ENCODE results near the gene DTX4.

DTX4 gene

GRCh38 chr11:59179121-59179520 is 7.2 kb downstream of the DTX4 start:
- Histone ChIP-seq H3K9me3 (ENCODE audit: insufficient read depth, low read length) (peaks cover 18% of the 10 kb centered on the region; the same call in 1 of the 2 replicates), H3K9me2 (replicated peaks; ENCODE audit: insufficient read depth, low read length) (no peaks in the 10 kb centered on the region), H3K27ac (ENCODE audit: low read depth, low read length) (no peak overlapping the region), H3K36me3 (ENCODE audit: low read length) (peaks cover 3% of the 10 kb centered on the region; the same call in 1 of the 2 replicates), H3K79me2 (ENCODE audit: insufficient read depth, low read length) (no peaks in the 10 kb centered on the region), H2AFZ (ENCODE audit: low read depth, low read length, severe bottlenecking) (no peak overlapping the region), H3F3A (ENCODE audit: insufficient read depth) (no peaks in the 10 kb centered on the region), H3K27me3 (ENCODE audit: low read length) (no peaks in the 10 kb centered on the region), H3K9ac (ENCODE audit: low read length) (no peak overlapping the region), H4K20me1 (ENCODE audit: low read depth, low read length) (no peaks in the 10 kb centered on the region; the same call in 1 of the 2 replicates), H3K4me3 (ENCODE audit: insufficient read depth, low read length, poor library complexity, severe bottlenecking) (no peak overlapping the region), H3K4me2 (ENCODE audit: low read depth, low read length, poor library complexity, severe bottlenecking) (no peak overlapping the region)
- TF ChIP-seq CTCF (IDR thresholded peaks at IDR 0.05; ENCODE audit: insufficient read depth, low read length, poor library complexity, severe bottlenecking) (no peak), EZH2phosphoT487 (conservative IDR thresholded peaks at IDR 0.05; ENCODE audit: low read length) (no peak)

- peaks cover 3% of the 10 kb centered on the region; the same call in 1 of the 2 replicates for H3K36me3 ChIP-seq (ENCODE audit: low read length)
- H3K4me2 ChIP-seq (ENCODE audit: low read depth, low read length, poor library complexity, severe bottlenecking): no peak overlapping the region
- TF ChIP-seq CTCF (IDR thresholded peaks at IDR 0.05; ENCODE audit: insufficient read depth, low read length, poor library complexity, severe bottlenecking) (no peak), EZH2phosphoT487 (conservative IDR thresholded peaks at IDR 0.05; ENCODE audit: low read length) (no peak)
- H3F3A ChIP-seq (ENCODE audit: insufficient read depth): no peaks in the 10 kb centered on the region
- H3K27ac ChIP-seq (ENCODE audit: low read depth, low read length): no peak overlapping the region
- no peak overlapping the region for H2AFZ ChIP-seq (ENCODE audit: low read depth, low read length, severe bottlenecking)
- no peak overlapping the region for H3K4me3 ChIP-seq (ENCODE audit: insufficient read depth, low read length, poor library complexity, severe bottlenecking)
- H3K27me3 ChIP-seq (ENCODE audit: low read length): no peaks in the 10 kb centered on the region
- peaks cover 18% of the 10 kb centered on the region; the same call in 1 of the 2 replicates for H3K9me3 ChIP-seq (ENCODE audit: insufficient read depth, low read length)
- H3K9me2 ChIP-seq (replicated peaks; ENCODE audit: insufficient read depth, low read length): no peaks in the 10 kb centered on the region
- H3K9ac ChIP-seq (ENCODE audit: low read length): no peak overlapping the region
- H4K20me1 ChIP-seq (ENCODE audit: low read depth, low read length): no peaks in the 10 kb centered on the region
- H3K79me2 ChIP-seq (ENCODE audit: insufficient read depth, low read length): no peaks in the 10 kb centered on the region
Measured at GRCh38 chr11:59180168-59180776, 8.3 kb downstream of the DTX4 start.

GRCh38 chr11:59180907-59181306 is 9.0 kb downstream of the DTX4 start:
- Histone ChIP-seq H2AFZ (ENCODE audit: low read depth, low read length, severe bottlenecking) (no peak overlapping the region), H3K27ac (ENCODE audit: low read depth, low read length) (no peak overlapping the region), H3K27me3 (ENCODE audit: low read length) (no peaks in the 10 kb centered on the region), H3K36me3 (ENCODE audit: low read length) (peaks cover 3% of the 10 kb centered on the region; the same call in 1 of the 2 replicates), H3K9me3 (ENCODE audit: insufficient read depth, low read length) (peaks cover 18% of the 10 kb centered on the region; the same call in 1 of the 2 replicates), H3F3A (ENCODE audit: insufficient read depth) (no peaks in the 10 kb centered on the region), H3K4me3 (ENCODE audit: insufficient read depth, low read length, poor library complexity, severe bottlenecking) (no peak overlapping the region), H3K79me2 (ENCODE audit: insufficient read depth, low read length) (no peaks in the 10 kb centered on the region), H3K4me2 (ENCODE audit: low read depth, low read length, poor library complexity, severe bottlenecking) (no peak overlapping the region), H3K9ac (ENCODE audit: low read length) (no peak overlapping the region), H4K20me1 (ENCODE audit: low read depth, low read length) (no peaks in the 10 kb centered on the region), H3K9me2 (replicated peaks; ENCODE audit: insufficient read depth, low read length) (no peaks in the 10 kb centered on the region)
- TF ChIP-seq CTCF (IDR thresholded peaks at IDR 0.05; ENCODE audit: insufficient read depth, low read length, poor library complexity, severe bottlenecking): no peak
- no peak for TF ChIP-seq EZH2phosphoT487 (conservative IDR thresholded peaks at IDR 0.05; ENCODE audit: low read length)

All from SU-DHL-6 (cell line).